ENCODE measurements around the gene ZNF646. TPM values are rescaled to one million over a fixed set of nuclear protein-coding genes. Genes with fewer than 3 reads are reported as not detected.
A peak's percentile ranks its signal among the peaks of the same experiment; 100 is the strongest.

ZNF646 gene
- total RNA-seq, 1 donor from 2014 or later = 7.5 TPM

DNA sequence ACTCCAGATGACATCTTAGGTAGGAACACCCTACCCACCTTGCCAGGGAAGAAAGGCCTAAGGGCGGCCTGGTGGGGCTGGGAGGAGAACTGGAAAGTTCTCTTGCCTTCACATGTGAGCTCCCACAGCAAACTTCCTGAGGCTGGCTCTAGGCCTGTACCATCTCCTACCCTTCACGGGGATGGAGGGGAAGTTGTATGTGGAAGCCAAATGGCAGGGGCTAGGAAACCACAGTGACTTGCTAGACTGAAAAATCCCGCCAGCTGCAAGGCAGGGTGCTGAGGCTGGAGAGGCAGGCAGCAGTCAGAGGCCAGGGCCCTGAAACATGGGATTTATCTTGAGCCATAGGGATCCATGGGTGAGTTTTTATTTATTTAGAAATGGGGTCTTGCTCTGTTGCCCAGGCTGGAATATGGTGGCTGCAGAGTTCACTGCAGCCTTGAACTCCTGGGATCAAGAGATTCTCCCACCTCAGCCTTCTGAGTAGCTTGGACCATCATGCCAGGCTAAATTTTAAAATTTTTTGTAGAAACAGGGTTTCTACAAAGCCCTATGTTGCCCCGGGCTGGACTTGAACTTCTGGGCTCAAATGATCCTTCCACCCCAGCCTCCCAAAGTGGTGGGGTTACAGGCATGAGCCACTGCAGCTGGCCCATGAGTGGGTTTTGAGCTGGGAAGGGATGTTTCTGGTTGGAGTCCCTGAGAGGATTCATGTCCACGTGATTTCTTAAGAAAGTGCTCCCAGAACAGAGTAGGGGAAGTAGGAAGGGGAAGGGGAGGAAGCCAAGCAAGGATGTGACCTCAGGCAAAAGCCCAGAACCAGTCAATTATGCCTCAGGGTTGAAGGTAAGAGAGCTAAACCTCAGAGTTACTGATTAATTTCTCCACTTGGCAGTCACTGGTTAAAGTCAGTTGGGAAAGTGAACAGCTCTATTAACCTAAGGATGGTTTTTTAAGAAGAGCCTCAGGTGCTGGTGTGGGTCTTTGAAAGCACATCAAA is 39.2 kb downstream of the ZNF646 start:
- peaks cover 7% of the 10 kb centered on the region for H3F3A ChIP-seq (ENCODE audit: low read depth)

DNA sequence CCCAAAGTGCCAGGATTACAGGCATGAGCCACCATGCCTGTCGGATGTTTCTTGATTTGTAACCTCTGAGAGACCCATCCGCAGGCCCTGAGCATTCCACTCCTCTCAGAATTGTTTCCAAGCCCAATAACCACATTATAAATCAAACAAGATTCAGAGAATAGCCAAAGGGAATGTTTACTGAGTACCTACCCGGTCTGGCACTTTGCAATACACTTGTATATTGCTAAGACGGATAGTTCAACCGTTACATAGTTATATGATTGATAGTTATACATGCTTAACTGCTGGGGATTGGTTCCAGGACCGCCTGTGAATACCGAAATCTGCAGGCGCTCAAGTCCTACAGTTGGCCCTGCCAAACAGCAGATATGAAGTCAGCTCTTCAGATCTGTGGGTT is 40.2 kb downstream of the ZNF646 start:
- Mint-ChIP-seq H3K9me3 (no peaks in the 10 kb centered on the region), H3K27ac (no peak overlapping the region), H3K27me3 (ENCODE audit: insufficient read depth, low read depth) (peaks cover 7% of the 10 kb centered on the region), H3K4me3 (peak overlapping the region; percentile 72), H3K36me3 (peaks cover 19% of the 10 kb centered on the region), H3K4me1 (peaks cover 9% of the 10 kb centered on the region)
- H3K27ac ChIP-seq = no peak overlapping the region
- H3K9ac ChIP-seq = no peak overlapping the region
- no peaks in the 10 kb centered on the region for H3K4me1 ChIP-seq
- H3K36me3 ChIP-seq = no peaks in the 10 kb centered on the region
- no peak overlapping the region for H3K4me3 ChIP-seq
- H3K79me2 ChIP-seq (ENCODE audit: low read depth) = peaks cover 32% of the 10 kb centered on the region
- peaks cover 7% of the 10 kb centered on the region for H3F3A ChIP-seq (ENCODE audit: low read depth)
- H3K27me3 ChIP-seq = no peaks in the 10 kb centered on the region
- H2AFZ ChIP-seq (replicated peaks) = no peak overlapping the region
- TF ChIP-seq EZH2phosphoT487 (IDR thresholded peaks at IDR 0.05) (no peak), EZH2 (IDR thresholded peaks at IDR 0.05) (no peak)
- TF ChIP-seq, protein P1, sequence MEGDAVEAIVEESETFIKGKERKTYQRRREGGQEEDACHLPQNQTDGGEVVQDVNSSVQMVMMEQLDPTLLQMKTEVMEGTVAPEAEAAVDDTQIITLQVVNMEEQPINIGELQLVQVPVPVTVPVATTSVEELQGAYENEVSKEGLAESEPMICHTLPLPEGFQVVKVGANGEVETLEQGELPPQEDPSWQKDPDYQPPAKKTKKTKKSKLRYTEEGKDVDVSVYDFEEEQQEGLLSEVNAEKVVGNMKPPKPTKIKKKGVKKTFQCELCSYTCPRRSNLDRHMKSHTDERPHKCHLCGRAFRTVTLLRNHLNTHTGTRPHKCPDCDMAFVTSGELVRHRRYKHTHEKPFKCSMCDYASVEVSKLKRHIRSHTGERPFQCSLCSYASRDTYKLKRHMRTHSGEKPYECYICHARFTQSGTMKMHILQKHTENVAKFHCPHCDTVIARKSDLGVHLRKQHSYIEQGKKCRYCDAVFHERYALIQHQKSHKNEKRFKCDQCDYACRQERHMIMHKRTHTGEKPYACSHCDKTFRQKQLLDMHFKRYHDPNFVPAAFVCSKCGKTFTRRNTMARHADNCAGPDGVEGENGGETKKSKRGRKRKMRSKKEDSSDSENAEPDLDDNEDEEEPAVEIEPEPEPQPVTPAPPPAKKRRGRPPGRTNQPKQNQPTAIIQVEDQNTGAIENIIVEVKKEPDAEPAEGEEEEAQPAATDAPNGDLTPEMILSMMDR (IDR thresholded peaks at IDR 0.05) = no peak
- H3K9me3 ChIP-seq (ENCODE audit: low read depth) = no peaks in the 10 kb centered on the region
- DNase-seq (ENCODE audit: low spot score) = no peak
- H4K20me1 ChIP-seq (ENCODE audit: low read depth) = peaks cover 18% of the 10 kb centered on the region
- no peak overlapping the region for H3K4me2 ChIP-seq

More for the DNA sequence above, 39.2 kb downstream of the ZNF646 start:
- no peaks in the 10 kb centered on the region for H3K9me3 Mint-ChIP-seq
- H3K4me3 Mint-ChIP-seq = peak overlapping the region; percentile 39
- Histone ChIP-seq H3K27me3 (no peaks in the 10 kb centered on the region), H3K9me3 (ENCODE audit: low read depth) (no peaks in the 10 kb centered on the region), H3K4me3 (no peak overlapping the region), H3K4me1 (no peaks in the 10 kb centered on the region), H3K27ac (no peak overlapping the region), H2AFZ (replicated peaks) (no peak overlapping the region), H3K36me3 (no peaks in the 10 kb centered on the region), H4K20me1 (ENCODE audit: low read depth) (peaks cover 9% of the 10 kb centered on the region), H3K79me2 (ENCODE audit: low read depth) (peaks cover 24% of the 10 kb centered on the region), H3K4me2 (no peak overlapping the region), H3K9ac (no peak overlapping the region)
- H3K4me1 Mint-ChIP-seq = peaks cover 9% of the 10 kb centered on the region
- H3K27ac Mint-ChIP-seq = no peak overlapping the region
- peaks cover 7% of the 10 kb centered on the region for H3K27me3 Mint-ChIP-seq (ENCODE audit: insufficient read depth, low read depth)
- no peak for DNase-seq (ENCODE audit: low spot score)
- H3K36me3 Mint-ChIP-seq = peaks cover 17% of the 10 kb centered on the region
- TF ChIP-seq EZH2phosphoT487 (IDR thresholded peaks at IDR 0.05) = no peak
- TF ChIP-seq, protein P1 (IDR thresholded peaks at IDR 0.05) = no peak
- no peak for TF ChIP-seq EZH2 (IDR thresholded peaks at IDR 0.05)

DNA sequence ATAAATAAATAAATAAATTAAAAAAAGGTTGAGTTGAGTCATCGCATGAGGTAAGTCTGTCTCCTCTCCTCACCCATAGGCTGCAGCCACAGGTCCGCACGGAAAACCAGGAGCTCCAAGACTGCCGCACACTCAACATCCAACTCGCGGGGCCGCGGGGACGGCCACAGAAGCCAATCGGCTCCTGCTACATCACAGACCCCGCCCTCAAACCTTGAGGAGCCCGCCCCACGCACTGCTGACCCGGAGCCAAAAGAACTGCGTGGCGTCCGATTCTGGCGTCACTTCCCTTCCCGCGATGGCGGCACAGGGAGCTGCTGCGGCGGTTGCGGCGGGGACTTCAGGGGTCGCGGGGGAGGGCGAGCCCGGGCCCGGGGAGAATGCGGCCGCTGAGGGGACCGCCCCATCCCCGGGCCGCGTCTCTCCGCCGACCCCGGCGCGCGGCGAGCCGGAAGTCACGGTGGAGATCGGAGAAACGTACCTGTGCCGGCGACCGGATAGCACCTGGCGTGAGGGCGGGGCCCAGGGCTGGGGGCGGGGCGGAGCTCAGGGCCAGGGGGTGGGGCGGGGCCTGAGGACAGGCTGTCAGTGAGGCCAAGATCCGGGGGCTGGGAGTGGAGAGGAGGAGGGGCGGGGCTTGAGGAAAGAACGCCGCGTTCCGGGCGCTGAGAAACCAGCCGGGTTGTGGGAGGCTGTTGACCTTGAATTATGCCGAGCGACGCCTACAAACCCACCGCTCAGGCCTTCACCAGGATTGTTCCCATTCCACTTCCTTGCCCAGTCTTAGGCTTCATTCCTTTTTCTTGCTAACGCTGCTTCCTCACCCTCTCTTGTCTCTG is 43.4 kb downstream of the ZNF646 start, which contains the start of gene KAT8:
Gene KAT8, plus strand, starts transcription at position 281 of the 839 bp plus-strand sequence. Its CDS starts 18 bp downstream, at position 299.
- Histone ChIP-seq H3F3A (ENCODE audit: low read depth) (peaks cover 7% of the 10 kb centered on the region), H3K4me3 (peak within 1 kb of the TSS; percentile 84), H4K20me1 (ENCODE audit: low read depth) (peaks cover 18% of the 10 kb centered on the region), H3K36me3 (peaks cover 7% of the 10 kb centered on the region), H3K4me2 (peak within 1 kb of the TSS; percentile 95), H3K9ac (peak within 1 kb of the TSS; percentile 45), H3K79me2 (ENCODE audit: low read depth) (peaks cover 38% of the 10 kb centered on the region), H3K9me3 (ENCODE audit: low read depth) (no peaks in the 10 kb centered on the region), H2AFZ (replicated peaks) (no peak within 1 kb of the TSS), H3K4me1 (no peaks in the 10 kb centered on the region), H3K27me3 (no peaks in the 10 kb centered on the region), H3K27ac (peak within 1 kb of the TSS; percentile 64)
- H3K4me1 Mint-ChIP-seq = peaks cover 8% of the 10 kb centered on the region
- DNase-seq (ENCODE audit: low spot score) = peak; percentile 100
- H3K27me3 Mint-ChIP-seq (ENCODE audit: insufficient read depth, low read depth) = peaks cover 11% of the 10 kb centered on the region
- TF ChIP-seq EZH2phosphoT487 (IDR thresholded peaks at IDR 0.05) = no peak
- TF ChIP-seq EZH2 (IDR thresholded peaks at IDR 0.05) = no peak
- H3K4me3 Mint-ChIP-seq = peak within 1 kb of the TSS; percentile 85
- H3K9me3 Mint-ChIP-seq = no peaks in the 10 kb centered on the region
- H3K36me3 Mint-ChIP-seq = peaks cover 18% of the 10 kb centered on the region
- H3K27ac Mint-ChIP-seq = peak within 1 kb of the TSS; percentile 10

All from neural progenitor cell (in vitro differentiated cells).